NCI-H187 (cell line): Measurements from ENCODE around the gene FUBP3.
"Not testable (repeated sequence)": the region's sequence is repeated elsewhere in the genome, so short reads cannot be mapped to it uniquely, and the experiment has no call there.

Source experiments
- DNase-seq, 2 experiments: peaks; one replicate each; lab custom pipeline; 2025; lab: John Stamatoyannopoulos, UW

The FUBP3 gene

GRCh38 chr9:130556396-130557076 is 22.8 kb upstream of the FUBP3 start:
- DNase-seq = no peak

DNA sequence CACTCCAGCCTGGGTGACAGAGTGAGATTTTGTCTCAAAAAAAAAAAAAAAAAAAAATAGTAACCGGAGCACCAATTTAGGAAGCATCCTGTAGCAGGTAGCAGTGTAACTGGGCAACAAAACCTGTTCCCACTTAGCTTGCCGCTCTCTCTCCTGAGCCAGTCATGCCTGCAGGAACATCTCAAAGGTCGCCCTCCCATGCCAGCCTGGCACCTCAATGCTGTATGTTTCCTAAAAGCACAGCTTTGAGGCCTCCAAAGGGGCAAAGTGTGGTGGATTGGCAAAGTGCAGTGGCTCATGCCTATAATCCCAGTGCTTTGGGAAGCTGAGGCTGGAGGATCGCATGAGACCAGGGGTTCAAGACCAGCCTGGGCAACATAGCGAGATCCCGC is 22.3 kb upstream of the FUBP3 start:
- no peak for DNase-seq

DNA sequence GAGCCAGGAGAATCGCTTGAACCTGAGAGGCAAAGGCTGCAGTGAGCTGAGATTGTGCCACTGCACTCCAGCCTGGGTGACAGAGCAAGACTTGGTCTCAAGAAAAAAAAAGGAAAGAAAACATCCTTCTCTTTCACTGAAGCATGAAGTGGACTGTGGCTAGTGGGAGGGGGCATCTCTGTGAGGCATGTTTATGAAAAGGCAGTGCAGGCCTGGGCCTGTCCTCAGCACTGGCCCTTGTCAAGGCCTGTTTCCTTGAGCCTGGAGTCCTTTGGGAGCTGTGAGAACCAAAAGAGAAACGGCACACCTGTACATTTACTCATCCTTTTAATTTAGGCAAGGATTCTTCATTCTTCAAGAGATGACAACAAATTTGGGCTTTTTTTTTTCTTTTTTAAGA is 18.3 kb upstream of the FUBP3 start:
- peak; percentile 61 to 71 for DNase-seq

DNA sequence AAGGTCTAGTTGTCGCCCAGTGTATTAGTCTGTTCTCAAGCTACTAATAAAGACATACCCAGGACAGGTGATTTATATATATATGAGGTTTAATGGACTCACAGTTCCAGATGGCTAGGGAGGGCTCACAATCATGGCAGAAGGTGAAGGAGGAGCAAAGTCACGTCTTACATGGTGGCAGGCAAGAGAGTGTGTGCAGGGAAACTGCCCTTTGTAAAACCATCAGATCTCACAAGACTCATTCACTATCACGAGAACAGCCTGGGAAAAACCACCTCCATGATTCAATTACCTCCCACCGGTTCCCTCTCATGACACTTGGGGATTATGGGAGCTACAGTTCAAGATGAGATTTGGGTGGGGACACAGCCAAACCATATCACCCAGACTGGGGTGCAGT is 16.9 kb upstream of the FUBP3 start:
- DNase-seq = not testable (repeated sequence)

DNA sequence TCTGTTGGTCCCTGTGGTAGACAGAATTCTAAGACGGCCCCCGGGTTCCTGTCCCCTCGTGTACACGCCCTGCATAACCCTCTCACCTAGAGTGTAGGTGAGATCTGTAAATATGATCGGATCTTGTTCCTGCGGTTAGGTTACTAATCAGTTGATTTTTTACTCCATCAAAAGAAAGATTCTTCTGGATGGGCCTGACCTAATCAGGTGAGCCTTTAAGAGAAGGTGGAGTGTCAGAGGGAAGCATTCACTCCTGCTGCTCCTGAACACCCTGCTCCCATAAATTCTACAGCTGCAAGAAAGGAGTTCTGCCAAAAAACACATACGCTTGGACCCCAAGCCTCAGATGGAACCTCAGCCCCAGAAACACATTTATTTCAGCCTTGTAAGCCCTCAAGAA is 15.6 kb upstream of the FUBP3 start:
- no peak for DNase-seq

GRCh38 chr9:130565792-130566191 is 13.6 kb upstream of the FUBP3 start:
- DNase-seq = no peak

- no peak for DNase-seq
These were observed 9.2 kb upstream of the FUBP3 start for GRCh38 chr9:130570208-130570607.

- DNase-seq = no peak
These were observed 3.9 kb upstream of the FUBP3 start for GRCh38 chr9:130575514-130575913.

DNA sequence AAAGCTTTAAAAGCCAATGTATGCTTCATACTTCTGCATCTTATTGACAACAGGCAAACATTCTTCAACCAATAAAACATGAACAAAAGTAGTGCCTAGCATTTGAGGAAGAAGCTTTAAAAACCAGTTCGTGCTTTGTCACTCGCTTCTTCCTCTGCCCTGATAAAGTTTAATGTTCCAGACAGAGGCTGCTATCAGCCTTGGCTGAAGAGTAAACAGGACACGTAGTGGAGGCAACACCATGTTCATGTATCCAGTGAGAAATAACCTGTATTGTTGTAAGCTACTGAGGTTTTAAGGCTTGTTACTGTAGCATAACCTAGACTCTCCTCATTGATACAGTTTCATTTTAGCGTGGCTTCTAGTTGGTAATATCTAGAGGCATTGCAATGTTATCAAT is 3.2 kb upstream of the FUBP3 start:
- DNase-seq = no peak

GRCh38 chr9:130579738-130580463 is 524 bp downstream of the FUBP3 start:
- DNase-seq = no peak

GRCh38 chr9:130581766-130582165 is 2.4 kb downstream of the FUBP3 start:
- no peak for DNase-seq

DNA sequence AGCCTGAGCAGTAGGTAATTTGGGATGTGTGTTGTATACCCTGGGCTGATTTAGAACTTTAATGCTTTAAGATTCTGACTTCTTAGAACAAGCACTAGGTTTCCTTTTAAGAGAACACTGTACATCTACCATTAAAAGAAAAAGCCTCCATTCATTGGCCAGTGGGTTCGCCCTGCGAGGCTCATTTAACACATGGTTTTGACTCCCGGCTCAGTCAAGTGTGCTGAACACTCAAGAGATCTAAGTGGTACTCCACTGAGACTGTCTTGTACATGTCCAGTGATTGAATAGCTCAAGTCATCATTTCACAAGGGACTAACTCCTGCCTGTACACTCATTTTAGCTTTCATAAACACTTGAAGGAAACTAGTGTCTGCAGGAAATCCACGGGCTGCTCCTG is 3.9 kb downstream of the FUBP3 start:
- peak; percentile 17 to 73 for DNase-seq

- no peak for DNase-seq
These were observed 8.5 kb downstream of the FUBP3 start for GRCh38 chr9:130587921-130588320.

- no peak for DNase-seq
These were observed 9.0 kb downstream of the FUBP3 start for GRCh38 chr9:130588416-130588815.

- no peak for DNase-seq
These were observed 10.4 kb downstream of the FUBP3 start for GRCh38 chr9:130589754-130590153.

GRCh38 chr9:130590305-130590704 is 10.9 kb downstream of the FUBP3 start:
- DNase-seq = no peak

DNA sequence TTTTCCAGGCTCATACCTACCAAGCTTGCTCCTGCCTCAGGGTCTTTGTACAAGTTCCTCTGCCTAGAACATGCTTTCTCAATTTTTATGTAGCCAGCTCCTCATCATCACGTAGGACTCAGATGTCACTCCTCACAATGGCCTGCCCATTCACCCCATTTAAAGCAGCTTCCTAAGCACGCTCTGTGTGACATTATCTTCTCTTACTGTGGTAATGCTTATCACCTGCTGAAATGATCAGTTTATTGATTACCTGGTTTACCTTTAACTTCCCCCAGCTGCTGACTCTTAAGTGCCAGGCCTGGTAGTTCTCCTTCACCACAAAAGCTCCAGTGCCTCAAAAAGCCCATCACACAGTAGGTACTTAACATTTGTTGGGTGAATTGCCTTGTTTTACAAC is 13.6 kb downstream of the FUBP3 start:
- no peak for DNase-seq

- no peak for DNase-seq
These were observed 17.9 kb downstream of the FUBP3 start for GRCh38 chr9:130597228-130597627.

DNA sequence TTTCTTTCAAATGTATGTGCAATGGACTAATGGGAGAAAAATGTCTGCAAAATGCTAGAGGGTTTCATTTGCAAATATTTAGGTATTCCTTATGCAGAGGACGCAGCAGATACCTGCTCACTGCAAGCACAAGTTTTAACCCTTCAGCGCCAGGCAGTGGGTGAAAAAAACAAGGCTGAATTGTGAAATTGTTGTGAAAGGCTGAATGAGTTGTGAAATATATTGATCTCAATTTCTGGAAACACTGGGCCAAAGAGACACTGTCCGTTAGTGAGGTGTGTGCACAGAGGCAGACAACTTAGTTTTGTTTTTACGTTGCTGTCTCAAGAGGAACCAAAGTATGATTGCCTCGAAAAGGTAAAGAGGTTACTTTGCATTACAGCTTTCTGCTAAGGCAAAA is 18.8 kb downstream of the FUBP3 start:
- no peak for DNase-seq

DNA sequence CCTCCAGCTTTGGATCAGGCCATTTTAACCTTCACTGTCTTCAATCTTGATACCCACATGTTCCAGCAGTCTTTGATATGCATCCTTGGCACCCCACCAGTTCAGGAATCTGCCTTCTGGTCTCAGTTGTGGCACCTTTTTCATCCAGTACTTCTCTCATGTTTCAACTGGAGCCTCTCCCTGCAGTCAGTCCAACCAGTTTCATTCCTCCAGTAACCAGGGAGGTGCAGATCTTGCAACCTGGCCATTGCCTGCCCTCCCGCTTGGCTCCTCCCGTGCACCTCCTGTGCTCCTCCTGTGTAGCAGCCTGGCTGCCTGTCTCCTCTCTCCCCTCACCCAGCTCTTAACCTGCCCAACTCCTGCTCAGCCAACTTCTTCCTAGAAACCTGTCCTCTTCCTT is 20.2 kb downstream of the FUBP3 start:
- DNase-seq = no peak

GRCh38 chr9:130601100-130601499 is 21.7 kb downstream of the FUBP3 start:
- DNase-seq = no peak

DNA sequence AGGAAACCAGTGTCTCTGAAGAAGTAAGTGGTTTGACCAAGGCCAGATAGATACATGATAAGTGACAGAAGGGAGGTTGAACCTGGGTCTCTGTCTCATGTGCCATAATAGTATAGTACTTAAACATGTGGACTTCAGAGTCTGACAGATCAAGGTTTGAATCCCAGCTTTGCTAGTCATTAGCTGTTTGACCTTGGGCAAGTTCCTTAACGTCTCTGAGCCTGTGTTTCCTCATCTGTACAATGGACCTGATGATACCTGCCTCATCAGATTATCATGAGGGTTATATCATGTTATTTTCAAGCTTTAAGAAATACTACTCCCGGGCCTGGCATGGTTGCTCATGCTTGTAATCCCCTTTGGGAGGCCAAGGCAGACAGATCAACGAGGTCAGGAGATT is 24.9 kb downstream of the FUBP3 start:
- no peak for DNase-seq

DNA sequence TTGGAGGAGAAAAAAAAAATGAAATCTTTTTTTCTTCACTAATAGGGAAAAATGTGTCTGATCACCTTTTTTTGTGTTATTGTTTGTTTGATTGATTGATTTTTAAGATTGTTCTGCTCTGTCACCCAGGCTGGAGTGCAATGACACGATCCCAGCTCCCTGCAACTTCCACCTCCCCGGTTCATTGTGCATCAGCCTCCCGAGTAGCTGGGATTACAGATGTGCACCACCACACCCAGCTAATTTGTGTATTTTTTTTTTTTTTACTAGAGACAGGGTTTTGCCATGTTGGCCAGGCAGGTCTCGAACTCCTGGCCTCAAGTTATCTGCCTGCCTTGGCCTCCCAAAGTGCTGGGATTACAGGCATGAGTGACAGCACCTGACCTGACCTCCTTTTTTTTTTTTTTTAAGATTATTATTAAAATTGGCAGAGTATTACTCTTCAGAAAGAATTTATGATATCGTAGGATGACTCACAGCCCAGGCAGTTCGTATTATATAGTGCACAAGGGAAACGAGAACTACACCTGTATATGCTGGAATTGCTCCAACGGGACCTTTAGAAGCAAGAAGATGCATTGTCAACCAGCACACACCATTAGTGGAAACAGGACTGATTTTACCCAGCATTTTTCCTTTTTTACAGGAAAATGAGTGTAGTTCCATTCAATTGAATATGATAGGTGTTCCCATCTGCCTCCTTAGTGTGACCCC is 27.7 kb downstream of the FUBP3 start:
- DNase-seq = no peak
